GM23338 (cell line): ENCODE results near the gene ILDR2. TPM values are rescaled to one million over a fixed set of nuclear protein-coding genes. Genes with fewer than 3 reads are reported as not detected.

Experiments
- ATAC-seq: fragments of 200-7000 bp; cut with Tn5 transposase; 3 replicates; pipeline ENCODE4 v1.9.1; 2020
- DNase-seq: peaks from one replicate; pipeline ENCODE4 v3.0.0-alpha.2; 2015; ENCODE audit warnings: low spot score
- H2AFZ ChIP-seq: fragments of 200-600 bp; sonication (generic); 2 replicates; pipeline ENCODE4 v1.8.0; 2016; ENCODE audit warnings: antibody characterized with exemption, mild to moderate bottlenecking, moderate library complexity
- H3F3A ChIP-seq: fragments of 200-600 bp; sonication (generic); replicated peaks from 2 replicates; pipeline ENCODE4 v1.8.0; 2017; ENCODE audit warnings: antibody characterized with exemption, mixed run types, low read depth
- H3K27ac ChIP-seq: fragments of 200-600 bp; sonication (generic); 2 replicates; pipeline ENCODE4 v1.6.1; 2016; ENCODE audit warnings: low read depth
- H3K27me3 ChIP-seq: fragments of 200-600 bp; sonication (generic); 2 replicates; pipeline ENCODE4 v1.8.0; 2016; ENCODE audit warnings: mild to moderate bottlenecking, mixed run types, moderate library complexity; ENCODE audit not compliant: insufficient read depth
- H3K36me3 ChIP-seq: fragments of 200-600 bp; sonication (generic); 2 replicates; pipeline ENCODE4 v1.8.0; 2016; ENCODE audit warnings: mild to moderate bottlenecking; ENCODE audit not compliant: insufficient read depth
- H3K4me1 ChIP-seq: fragments of 200-600 bp; sonication (generic); 2 replicates; pipeline ENCODE4 v1.8.0; 2016; ENCODE audit warnings: mild to moderate bottlenecking, moderate library complexity; ENCODE audit not compliant: insufficient read depth
- H3K4me2 ChIP-seq: fragments of 200-600 bp; sonication (generic); 2 replicates; pipeline ENCODE4 v1.7.1; 2017; ENCODE audit warnings: mixed run types
- H3K4me3 ChIP-seq: fragments of 200-600 bp; sonication (generic); 2 replicates; pipeline ENCODE4 v1.6.1; 2016; ENCODE audit warnings: mixed run types
- H3K79me2 ChIP-seq: fragments of 200-600 bp; sonication (generic); replicated peaks from 2 replicates; pipeline ENCODE4 v1.8.0; 2017; ENCODE audit warnings: mild to moderate bottlenecking; ENCODE audit not compliant: insufficient read depth
- H3K9me2 ChIP-seq: fragments of 200-600 bp; sonication (generic); 2 replicates; pipeline ENCODE4 v1.8.0; 2017; ENCODE audit not compliant: insufficient read depth
- H4K20me1 ChIP-seq: fragments of 200-600 bp; sonication (generic); replicated peaks from 2 replicates; pipeline ENCODE4 v1.8.0; 2017; ENCODE audit warnings: mild to moderate bottlenecking; ENCODE audit not compliant: insufficient read depth
- H3K27ac Mint-ChIP-seq: 2 replicates; pipeline ENCODE4 v1.8.0; 2020; ENCODE audit warnings: inconsistent platforms, mild to moderate bottlenecking, moderate library complexity, mixed read lengths
- H3K27me3 Mint-ChIP-seq: 3 replicates; pipeline ENCODE4 v1.8.0; 2022; ENCODE audit warnings: low read depth, mild to moderate bottlenecking, moderate library complexity, mixed read lengths, inconsistent platforms; ENCODE audit not compliant: insufficient read depth, poor library complexity
- H3K36me3 Mint-ChIP-seq: 3 replicates; pipeline ENCODE4 v1.8.0; 2021; ENCODE audit warnings: low read depth, mild to moderate bottlenecking, inconsistent platforms, moderate library complexity, mixed read lengths
- H3K4me1 Mint-ChIP-seq: 3 replicates; pipeline ENCODE4 v1.8.0; 2020; ENCODE audit warnings: mild to moderate bottlenecking, inconsistent platforms, mixed read lengths
- H3K4me3 Mint-ChIP-seq: 3 replicates; pipeline ENCODE4 v1.8.0; 2021; ENCODE audit warnings: moderate library complexity, mild to moderate bottlenecking, inconsistent platforms, mixed read lengths
- H3K9me3 Mint-ChIP-seq: 3 replicates; pipeline ENCODE4 v1.8.0; 2020; ENCODE audit warnings: moderate library complexity, mild to moderate bottlenecking, inconsistent platforms, mixed read lengths
- CTCF ChIP-seq, 2 experiments: fragments of 200-600 bp in 1 of 2; sonication (generic) in 1 of 2; conservative IDR thresholded peaks; 2 replicates each; pipeline versions ENCODE4 v1.5.1 to v1.6.1; 2016 to 2017; ENCODE audit warnings: antibody characterized with exemption in 2 of 2, low read depth in 2 of 2, mild to moderate bottlenecking in 2 of 2, moderate library complexity in 1 of 2
- EZH2 ChIP-seq: fragments of 200-600 bp; sonication (generic); IDR thresholded peaks from one replicate; pipeline ENCODE4 v1.8.0; 2017; ENCODE audit warnings: antibody characterized with exemption, mild to moderate bottlenecking, low read depth; ENCODE audit not compliant: unreplicated experiment
- EZH2phosphoT487 ChIP-seq: fragments of 200-600 bp; sonication (generic); IDR thresholded peaks from one replicate; pipeline ENCODE4 v1.8.1; 2018; ENCODE audit warnings: antibody characterized with exemption; ENCODE audit not compliant: unreplicated experiment
- NANOG ChIP-seq: IDR thresholded peaks from 2 replicates; pipeline ENCODE4 v1.6.1; 2016; ENCODE audit warnings: antibody characterized with exemption, borderline replicate concordance
- POLR2AphosphoS5 ChIP-seq: IDR thresholded peaks from 2 replicates; pipeline ENCODE4 v1.6.1; 2016; ENCODE audit warnings: antibody characterized with exemption, low read depth
- REST ChIP-seq: IDR thresholded peaks from one replicate; pipeline ENCODE4 v1.6.1; 2018; ENCODE audit warnings: antibody characterized with exemption; ENCODE audit not compliant: unreplicated experiment
- ZNF462 ChIP-seq: fragments of 250-450 bp; sonication (Bioruptor Pico); IDR thresholded peaks from 2 replicates; pipeline ENCODE4 v1.5.0; 2020; ENCODE audit warnings: mild to moderate bottlenecking, moderate library complexity
- polyA plus RNA-seq: library from polyadenylated mRNA; unstranded; fragments of >200 nt; fragmentation: Nextera tagmentation; extraction: Ambion mirVana; gene quantifications from 2 replicates; pipeline ENCODE4 v1.2.1, GENCODE V29; 2016
- total RNA-seq: library from RNA; depleted of rRNA; stranded (reverse); fragments of >200 nt; shearing (Covaris generic); gene quantifications from 2 replicates; pipeline ENCODE4 v1.2.3, GENCODE V29; 2014

ILDR2 gene
- total and polyA plus RNA-seq, 2 experiments from 2014 or later, result 0.27 to 2.4 TPM

- ATAC-seq (no peak), DNase-seq (no peak)
- Histone ChIP-seq H3K27me3 (peaks cover 51% of the 10 kb centered on the region), H3K9me2 (peaks cover 5% of the 10 kb centered on the region; the same call in 1 of the 2 replicates), H3K27ac (no peak overlapping the region), H3K79me2 (no peaks in the 10 kb centered on the region), H3F3A (0 out of 2 replicates have a peak, but pooled peaks cover 9% of the 10 kb centered on the region), H3K36me3 (no peaks in the 10 kb centered on the region; the same call in 1 of the 2 replicates), H2AFZ (no peak overlapping the region), H3K4me3 (no peak overlapping the region), H3K4me2 (no peak overlapping the region), H3K4me1 (peaks cover 8% of the 10 kb centered on the region), H4K20me1 (no peaks in the 10 kb centered on the region)
- Mint-ChIP-seq H3K27ac (no peak overlapping the region), H3K4me3 (no peak overlapping the region), H3K27me3 (peaks cover 45% of the 10 kb centered on the region), H3K4me1 (peaks cover 19% of the 10 kb centered on the region), H3K36me3 (no peaks in the 10 kb centered on the region), H3K9me3 (no peaks in the 10 kb centered on the region; the same call in 1 of the 3 replicates)
- TF ChIP-seq CTCF (conservative IDR thresholded peaks at IDR 0.05; ENCODE audit: low read depth in 2 of 2), result no peak
- TF ChIP-seq EZH2, result no peak
- TF ChIP-seq ZNF462 (CRISPR knock-in tag), result no peak
- no peak for TF ChIP-seq NANOG
- TF ChIP-seq EZH2phosphoT487, result no peak
- no peak for TF ChIP-seq POLR2AphosphoS5
- TF ChIP-seq REST, result no peak
Observed at GRCh38 chr1:166918088-166918955, 57.0 kb downstream of the ILDR2 start.
